ENCODE results near the gene TAS2R4. TPM values are rescaled to one million over a fixed set of nuclear protein-coding genes. Genes with fewer than 3 reads are reported as not detected.
"Not testable (repeated sequence)": the region's sequence is repeated elsewhere in the genome, so short reads cannot be mapped to it uniquely, and the experiment has no call there.

The TAS2R4 gene
- total and polyA plus RNA-seq, 4 experiments from 2014 or later: 0.07 to 5.4 (median 3.9) TPM; not detected in 1

- peaks cover 54 to 60% of the 10 kb centered on the region in 2 donors for H3K36me3 Mint-ChIP-seq
- peaks cover 0 to 5% of the 10 kb centered on the region in 2 donors for H3K9me3 ChIP-seq (ENCODE audit: control insufficient read depth in 1 of 2, low read length in 2 of 2)
- peaks cover 0 to 68% (median 58%) of the 10 kb centered on the region in 8 donors for H3K9me3 Mint-ChIP-seq
Observed at GRCh38 chr7:141820067-141820466, 43.6 kb downstream of the TAS2R4 start.

GRCh38 chr7:141822432-141822831, 46.0 kb downstream of the TAS2R4 start:
- H3K27me3 Mint-ChIP-seq; H3K27me3 ChIP-seq (ENCODE audit: insufficient read depth, low read length); POLR2A ChIA-PET (ENCODE audit: partially characterized antibody); H3K36me3 ChIP-seq (ENCODE audit: insufficient read depth, low read length); DNase-seq; H3K27ac ChIP-seq (ENCODE audit: low read depth, low read length); H3K4me1 Mint-ChIP-seq; CTCF ChIA-PET (ENCODE audit: partially characterized antibody); H3K4me3 ChIP-seq (ENCODE audit: low read length in 2 of 2); intact Hi-C loops (cut with micrococcal nuclease); H3K4me1 ChIP-seq (ENCODE audit: insufficient read depth, low read length); H3K27ac Mint-ChIP-seq; H3K4me3 Mint-ChIP-seq; H3K9me3 ChIP-seq (ENCODE audit: control insufficient read depth in 1 of 2, low read length in 2 of 2): not testable (repeated sequence)
- H3K9me3 Mint-ChIP-seq: peaks cover 0 to 73% (median 56%) of the 10 kb centered on the region in 8 donors
- peaks cover 53 to 67% of the 10 kb centered on the region in 2 donors for H3K36me3 Mint-ChIP-seq

More at GRCh38 chr7:141820067-141820466, 43.6 kb downstream of the TAS2R4 start:
- POLR2A ChIA-PET (ENCODE audit: partially characterized antibody): no interaction called here
- H3K27me3 Mint-ChIP-seq: no peaks in the 10 kb centered on the region
- no peaks in the 10 kb centered on the region for H3K4me1 Mint-ChIP-seq
- H3K4me1 ChIP-seq (ENCODE audit: insufficient read depth, low read length): no peaks in the 10 kb centered on the region
- no peak overlapping the region for H3K4me3 ChIP-seq (ENCODE audit: low read length in 2 of 2)
- no peaks in the 10 kb centered on the region for H3K27me3 ChIP-seq (ENCODE audit: insufficient read depth, low read length)
- intact Hi-C loops (cut with micrococcal nuclease): no loop called here
- no peak overlapping the region for H3K4me3 Mint-ChIP-seq
- CTCF ChIA-PET (ENCODE audit: partially characterized antibody): no interaction called here
- no peak for DNase-seq
- H3K27ac ChIP-seq (ENCODE audit: low read depth, low read length): no peak overlapping the region
- H3K36me3 ChIP-seq (ENCODE audit: insufficient read depth, low read length): no peaks in the 10 kb centered on the region
- H3K27ac Mint-ChIP-seq: peak overlapping the region in 1 of 7 donors; percentile 29

Other genes starting within 250 kb of the TAS2R4 start
- gene AGK, start 225.3 kb upstream of the TAS2R4 start, total RNA-seq: 10 to 100 TPM; 28.1 to 30.0 TPM
- gene AGK, start 225.3 kb upstream of the TAS2R4 start, polyA plus RNA-seq: 10 to 100 TPM; 28.5 to 33.8 TPM
- gene DENND11, start 74.5 kb upstream of the TAS2R4 start, total RNA-seq: 10 to 100 TPM; 62.5 to 62.9 TPM
- gene DENND11, start 74.5 kb upstream of the TAS2R4 start, polyA plus RNA-seq: 10 to 100 TPM in 1 of 2 donors, 1 to 10 TPM in 1; 5.0 to 14.8 TPM
- not detected for gene WEE2, start 68.3 kb upstream of the TAS2R4 start, total RNA-seq
- not detected for gene WEE2, start 68.3 kb upstream of the TAS2R4 start, polyA plus RNA-seq
- gene SSBP1, start 38.3 kb upstream of the TAS2R4 start, total RNA-seq: 10 to 100 TPM; 88.2 to 91.2 TPM
- gene SSBP1, start 38.3 kb upstream of the TAS2R4 start, polyA plus RNA-seq: 100 to 1,000 TPM; 314 to 366 TPM
- 1 to 10 TPM; 5.6 to 8.0 TPM for gene TAS2R3, start 12.6 kb upstream of the TAS2R4 start, total RNA-seq
- gene TAS2R3, start 12.6 kb upstream of the TAS2R4 start, polyA plus RNA-seq: not detected
- 1 to 10 TPM; 4.9 to 5.1 TPM for gene TAS2R5, start 13.5 kb downstream of the TAS2R4 start, total RNA-seq
- gene TAS2R5, start 13.5 kb downstream of the TAS2R4 start, polyA plus RNA-seq: under 1 TPM; 0.33 to 0.52 TPM
- gene PRSS37, start 64.8 kb downstream of the TAS2R4 start, total RNA-seq: not detected
- under 1 TPM in 1 of 2 donors, not detected in 1; 0.16 TPM for gene PRSS37, start 64.8 kb downstream of the TAS2R4 start, polyA plus RNA-seq
- not detected for gene OR9A4, start 139.7 kb downstream of the TAS2R4 start, total RNA-seq
- not detected for gene OR9A4, start 139.7 kb downstream of the TAS2R4 start, polyA plus RNA-seq
- under 1 TPM; 0.84 to 0.94 TPM for gene CLEC5A, start 170.3 kb downstream of the TAS2R4 start, total RNA-seq
- gene CLEC5A, start 170.3 kb downstream of the TAS2R4 start, polyA plus RNA-seq: not detected
- gene TAS2R38, start 197.1 kb downstream of the TAS2R4 start, total RNA-seq: not detected
- gene TAS2R38, start 197.1 kb downstream of the TAS2R4 start, polyA plus RNA-seq: not detected
- gene MGAM, start 219.2 kb downstream of the TAS2R4 start, total RNA-seq: under 1 TPM; 0.29 to 0.30 TPM
- not detected for gene MGAM, start 219.2 kb downstream of the TAS2R4 start, polyA plus RNA-seq